HepG2 (cell line): ENCODE measurements around the gene AGAP1. TPM values are rescaled to one million over a fixed set of nuclear protein-coding genes. Genes with fewer than 3 reads are reported as not detected.

Source experiments
- ATAC-seq: fragments of 200-7000 bp; cut with Tn5 transposase; 3 replicates; pipeline ENCODE4 v1.9.1; 2020; ENCODE audit warnings: mild to moderate bottlenecking, moderate library complexity
- BruUV-seq: library from RNA; stranded (reverse); fragments of 400-500 nt; replicated peaks from 2 replicates; lab custom pipeline; 2021; lab: Mats Ljungman, UMichigan
- CTCF ChIA-PET: fragments of 300-600 bp; formaldehyde crosslinking; extraction: SDS; loops from one replicate; lab custom pipeline; 2021; ENCODE audit warnings: low total read pairs, inconsistent platforms, low intra/inter-chr PET ratio; lab: Yijun Ruan, JAX
- POLR2A ChIA-PET: fragments of 350-600 bp; sonication (Branson Sonifier 250); formaldehyde crosslinking; loops from one replicate; lab custom pipeline; 2020; ENCODE audit warnings: antibody characterized with exemption, inconsistent platforms; lab: Yijun Ruan, JAX
- DNase-seq: peaks from one replicate; pipeline ENCODE4 v3.0.0-alpha.2; 2015; ENCODE audit warnings: low spot score
- FAIRE-seq: peaks from 3 replicates; lab custom pipeline; 2011; peaks lifted over from hg19 to GRCh38; lab: Jason Lieb, UNC
- H2AFZ ChIP-seq: one replicate; pipeline ENCODE4 v1.6.1; 2011; ENCODE audit warnings: low read length, inconsistent platforms
- H3K27ac ChIP-seq: fragments of 300-600 bp; 3 replicates; pipeline ENCODE4 v1.8.0; 2011; ENCODE audit warnings: mixed run types, mild to moderate bottlenecking, mixed read lengths, low read length, inconsistent platforms; ENCODE audit not compliant: insufficient read depth; ENCODE audit errors: extremely low read length
- H3K27me3 ChIP-seq, 2 experiments: fragments of 200-600 bp in 1 of 2; 2 replicates in 1 of 2; 3 replicates in 1 of 2; pipeline versions ENCODE4 v1.6.0 to v1.8.0; 2011; ENCODE audit warnings: low read length in 2 of 2, mild to moderate bottlenecking in 2 of 2, moderate library complexity in 2 of 2, inconsistent platforms in 1 of 2; ENCODE audit not compliant: insufficient read depth in 2 of 2, control insufficient read depth in 1 of 2
- H3K36me3 ChIP-seq, 2 experiments: fragments of 200-600 bp in 1 of 2; replicated peaks in 1 of 2; 2 replicates in 1 of 2; 3 replicates in 1 of 2; pipeline versions ENCODE4 v1.5.1 to v1.8.0; 2011; ENCODE audit warnings: low read length in 2 of 2, inconsistent platforms in 1 of 2; ENCODE audit not compliant: insufficient read depth in 2 of 2, control insufficient read depth in 1 of 2
- H3K4me1 ChIP-seq: 2 replicates; pipeline ENCODE4 v1.5.1; 2012; ENCODE audit warnings: low read length, inconsistent platforms; ENCODE audit not compliant: insufficient read depth
- H3K4me2 ChIP-seq: 2 replicates; pipeline ENCODE4 v1.6.0; 2011; ENCODE audit warnings: low read depth, low read length, inconsistent platforms
- H3K4me3 ChIP-seq, 3 experiments: fragments of 200-600 bp in 1 of 3; sonication (generic), shearing (Covaris generic) in 1 of 3; replicated peaks in 1 of 3; 2 replicates each; pipeline ENCODE4 v1.5.1; 2011 to 2016; ENCODE audit warnings: low read length in 3 of 3, inconsistent platforms in 2 of 3, low read depth in 2 of 3, mild to moderate bottlenecking in 2 of 3, control low read depth in 1 of 3, mixed read lengths in 1 of 3; ENCODE audit not compliant: insufficient read depth in 1 of 3
- H3K79me2 ChIP-seq: one replicate; pipeline ENCODE4 v1.6.1; 2011; ENCODE audit warnings: low read length, inconsistent platforms; ENCODE audit not compliant: insufficient read depth
- H3K9ac ChIP-seq: 2 replicates; pipeline ENCODE4 v1.6.0; 2011; ENCODE audit warnings: mild to moderate bottlenecking, low read depth, low read length, inconsistent platforms; ENCODE audit not compliant: insufficient read depth
- H3K9me3 ChIP-seq: 2 replicates; pipeline ENCODE4 v1.5.1; 2012; ENCODE audit warnings: mild to moderate bottlenecking, low read length
- H4K20me1 ChIP-seq: 2 replicates; pipeline ENCODE4 v1.6.0; 2011; ENCODE audit warnings: inconsistent platforms, mild to moderate bottlenecking, low read length, moderate library complexity; ENCODE audit not compliant: insufficient read depth
- AKAP8 ChIP-seq: sonication (generic); formaldehyde crosslinking; IDR thresholded peaks from 2 replicates; pipeline ENCODE4 v1.5.1; 2020; ENCODE audit warnings: mild to moderate bottlenecking, missing genetic modification reagents
- E2F2 ChIP-seq: sonication (generic); formaldehyde crosslinking; IDR thresholded peaks from 2 replicates; pipeline ENCODE4 v1.4.0; 2020; ENCODE audit warnings: missing genetic modification reagents, borderline replicate concordance
- ETS1 ChIP-seq: sonication (generic); formaldehyde crosslinking; IDR thresholded peaks from 2 replicates; pipeline ENCODE4 v1.4.0; 2020; ENCODE audit warnings: missing genetic modification reagents
- FOXM1 ChIP-seq: sonication (generic); formaldehyde crosslinking; IDR thresholded peaks from 2 replicates; pipeline ENCODE4 v1.5.0; 2020; ENCODE audit warnings: missing genetic modification reagents
- KDM3A ChIP-seq: IDR thresholded peaks from 2 replicates; pipeline ENCODE4 v1.6.1; 2018; ENCODE audit warnings: low read depth, missing compliant biosample characterization
- MXI1 ChIP-seq: IDR thresholded peaks from 3 replicates; pipeline ENCODE4 v1.6.1; 2012; ENCODE audit warnings: low read depth, low read length, inconsistent platforms, borderline replicate concordance
- RFXANK ChIP-seq: IDR thresholded peaks from 2 replicates; pipeline ENCODE4 v1.6.1; 2016
- SIN3A ChIP-seq: IDR thresholded peaks from 2 replicates; pipeline ENCODE4 v1.6.1; 2011; ENCODE audit warnings: low read depth, mild to moderate bottlenecking, control low read depth, low read length, borderline replicate concordance
- XRCC5 ChIP-seq: fragments of 200-400 bp; formaldehyde crosslinking; optimal IDR thresholded peaks from 2 replicates; pipeline ENCODE3; 2017; ENCODE audit warnings: mild to moderate bottlenecking, low read length
- YEATS2 ChIP-seq: sonication (generic); formaldehyde crosslinking; IDR thresholded peaks from 2 replicates; pipeline ENCODE4 v1.4.0; 2020; ENCODE audit warnings: missing genetic modification reagents, borderline replicate concordance
- ZBED4 ChIP-seq: sonication (generic); formaldehyde crosslinking; IDR thresholded peaks from 2 replicates; pipeline ENCODE4 v1.4.0; 2020; ENCODE audit warnings: missing genetic modification reagents, borderline replicate concordance
- ZBTB43 ChIP-seq: sonication (generic); formaldehyde crosslinking; conservative IDR thresholded peaks from 2 replicates; pipeline ENCODE4 v1.4.0; 2020; ENCODE audit warnings: missing genetic modification reagents
- ZFP62 ChIP-seq: sonication (generic); formaldehyde crosslinking; IDR thresholded peaks from 2 replicates; pipeline ENCODE4 v1.4.0; 2020; ENCODE audit warnings: missing genetic modification reagents
- ZMYM2 ChIP-seq: sonication (generic); formaldehyde crosslinking; IDR thresholded peaks from 2 replicates; pipeline ENCODE4 v1.8.0; 2022; ENCODE audit warnings: mild to moderate bottlenecking, missing genetic modification reagents
- ZNF350 ChIP-seq: sonication (generic); formaldehyde crosslinking; IDR thresholded peaks from 2 replicates; pipeline ENCODE4 v1.4.0; 2020; ENCODE audit warnings: mild to moderate bottlenecking, low read depth, missing genetic modification reagents, borderline replicate concordance
- ZNF564 ChIP-seq: sonication (generic); formaldehyde crosslinking; IDR thresholded peaks from 2 replicates; pipeline ENCODE4 v1.8.1; 2023; ENCODE audit warnings: mild to moderate bottlenecking, missing genetic modification reagents
- WGBS: methylation state at CpG from one replicate; pipeline ENCODE4 v1.1.6; 2017; ENCODE audit warnings: low lambda C conversion rate; 5-methylcytosine and 5-hydroxymethylcytosine counted together
- in situ Hi-C: cut with HindIII; loops from 2 replicates; pipeline ENCODE4 v1.10.0; 2017; ENCODE audit warnings: low pct_unique_long_range_greater_than_20kb; ENCODE audit not compliant: extremely low pct_ligation_motif_present
- intact Hi-C: fragments of 100-400 bp; cut with micrococcal nuclease; formaldehyde crosslinking; loops from one replicate; pipeline ENCODE4 v1.10.0; 2022; ENCODE audit not compliant: unreplicated experiment
- polyA plus RNA-seq, 8 experiments: library from polyadenylated mRNA; depleted of rRNA in 3 of 8; stranded (reverse) in 7 of 8; unstranded in 1 of 8; fragments of >200 nt; fragmentation: Illumina TruSeq in 4 of 8; extraction: Trizol in 4 of 8; gene quantifications; 2 replicates each; pipeline versions ENCODE4 v1.2.1 to v1.2.3, GENCODE V29; 2011 to 2016; ENCODE audit warnings: low read depth in 4 of 8, missing spikeins in 1 of 8, mixed read lengths in 1 of 8; ENCODE audit not compliant: insufficient read depth in 1 of 8
- total RNA-seq, 5 experiments: library from RNA; depleted of rRNA; stranded (reverse); fragments of >200 nt; fragmentation: Illumina TruSeq; extraction: Trizol; gene quantifications; 2 replicates each; pipeline ENCODE4 v1.2.3, GENCODE V29; 2016; ENCODE audit warnings: low read depth in 1 of 5

AGAP1 gene
- total and polyA plus RNA-seq, 2 of the 13 experiments (the other 11 are each of a cell fraction or from before 2014, with no cell fraction given) = 21.2 to 32.7 TPM

- Histone ChIP-seq H3K27ac (no peak overlapping the region), H3K27me3 (no peaks in the 10 kb centered on the region), H3K79me2 (peaks cover 11% of the 10 kb centered on the region), H3K9ac (no peak overlapping the region), H2AFZ (no peak overlapping the region), H3K4me3 (no peak overlapping the region), H3K9me3 (no peaks in the 10 kb centered on the region), H3K4me1 (peaks cover 18% of the 10 kb centered on the region), H3K4me2 (no peak overlapping the region), H3K36me3 (no peaks in the 10 kb centered on the region), H4K20me1 (peaks cover 30% of the 10 kb centered on the region)
- BruUV-seq = no TSS peak
- ATAC-seq = no peak
- TF ChIP-seq RFXANK (CRISPR knock-in tag) (no peak), ZBTB43 (CRISPR knock-in tag) (no peak), ZMYM2 (CRISPR knock-in tag) (no peak), XRCC5 (no peak), ZNF350 (CRISPR knock-in tag) (no peak), YEATS2 (no peak), FOXM1 (CRISPR knock-in tag) (no peak), MXI1 (no peak), ZNF564 (CRISPR knock-in tag) (no peak), ETS1 (CRISPR knock-in tag) (no peak), AKAP8 (CRISPR knock-in tag) (no peak), KDM3A (CRISPR knock-in tag) (no peak), ZBED4 (no peak), E2F2 (CRISPR knock-in tag) (no peak), SIN3A (no peak), ZFP62 (CRISPR knock-in tag) (no peak)
- WGBS = 81% methylated on average over 9 of the region's 9 CpGs
- CTCF ChIA-PET = no interaction called here
- intact Hi-C loops (no loop called here), in situ Hi-C loops (no loop called here)
- no peak for FAIRE-seq
- POLR2A ChIA-PET = no interaction called here
- DNase-seq = no peak
These were observed 160.4 kb downstream of the AGAP1 start for GRCh38 chr2:235654103-235654813.
